Activated CD8-positive, alpha-beta T cell treated with anti-CD3 and anti-CD28 coated beads, Interleukin-2, amount 10 ng/mL, durations not matched to agents 7 days and 5 days (primary cell): ENCODE measurements around the gene GPATCH8. TPM values are rescaled to one million over a fixed set of nuclear protein-coding genes. Genes with fewer than 3 reads are reported as not detected.
A peak's percentile ranks its signal among the peaks of the same experiment; 100 is the strongest.
"Not testable (repeated sequence)": the region's sequence is repeated elsewhere in the genome, so short reads cannot be mapped to it uniquely, and the experiment has no call there.

Source experiments
- ATAC-seq: fragments of 150-1000 bp; cut with Tn5 transposase; one replicate; pipeline ENCODE4 v1.10.0; 2021; ENCODE audit warnings: moderate library complexity
- CTCF ChIA-PET: fragments of 350-600 bp; sonication (Branson Sonifier 250); formaldehyde crosslinking; loops from one replicate; lab custom pipeline; 2021; ENCODE audit warnings: antibody characterized with exemption; lab: Charles Lee
- POLR2A ChIA-PET: fragments of 350-600 bp; sonication (Branson Sonifier 250); formaldehyde crosslinking; loops from one replicate; lab custom pipeline; 2021; ENCODE audit warnings: antibody characterized with exemption; lab: Charles Lee
- DNase-seq: peaks from one replicate; pipeline ENCODE4 v3.0.0-alpha.2; 2020
- H3K27ac Mint-ChIP-seq: one replicate; pipeline ENCODE4 v1.8.0; 2021; ENCODE audit warnings: mild to moderate bottlenecking, mixed read lengths
- H3K27me3 Mint-ChIP-seq: one replicate; pipeline ENCODE4 v1.8.0; 2021; ENCODE audit warnings: low read depth, mixed read lengths
- H3K36me3 Mint-ChIP-seq: one replicate; pipeline ENCODE4 v1.8.0; 2021; ENCODE audit warnings: low read depth, mixed read lengths
- H3K4me1 Mint-ChIP-seq: one replicate; pipeline ENCODE4 v1.8.0; 2021; ENCODE audit warnings: low read depth, mixed read lengths
- H3K4me3 Mint-ChIP-seq: one replicate; pipeline ENCODE4 v1.8.0; 2021; ENCODE audit warnings: mild to moderate bottlenecking, mixed read lengths
- H3K9me3 Mint-ChIP-seq: one replicate; pipeline ENCODE4 v1.8.0; 2022; ENCODE audit warnings: mixed read lengths; ENCODE audit not compliant: insufficient read depth
- total RNA-seq, 2 experiments: library from RNA; stranded (reverse); gene quantifications; one replicate each; pipeline ENCODE4 v1.2.3, GENCODE V29; 2021

The GPATCH8 gene
- total RNA-seq, 2 experiments from 2014 or later: 45.7 to 45.8 TPM

GRCh38 chr17:44365051-44365450, 138.2 kb downstream of the GPATCH8 start:
- ATAC-seq, POLR2A ChIA-PET, H3K36me3 Mint-ChIP-seq, H3K27ac Mint-ChIP-seq, H3K9me3 Mint-ChIP-seq, DNase-seq: not testable (repeated sequence)
- Mint-ChIP-seq H3K4me3 (peak overlapping the region; percentile 34), H3K4me1 (peaks cover 12% of the 10 kb centered on the region), H3K27me3 (peaks cover 43% of the 10 kb centered on the region)
- CTCF ChIA-PET: interaction anchor here (1.1 to 3.5 kb wide), 3 partner anchors 11 to 34 kb away, joined by 3 to 29 read pairs (median 3); no protein-coding TSS in a partner anchor

- peaks cover 40% of the 10 kb centered on the region for H3K27me3 Mint-ChIP-seq
- H3K36me3 Mint-ChIP-seq: no peaks in the 10 kb centered on the region
- H3K4me3 Mint-ChIP-seq: peak within 1 kb of the TSS; percentile 73
- peaks cover 4% of the 10 kb centered on the region for H3K4me1 Mint-ChIP-seq
- CTCF ChIA-PET: interaction anchor here (0.7 to 3.5 kb wide), 22 partner anchors 8 to 420 kb away, joined by 3 to 29 read pairs (median 5); partner anchors contain the start of gene GRN
- H3K9me3 Mint-ChIP-seq: no peaks in the 10 kb centered on the region
- ATAC-seq (peak; percentile 93), DNase-seq (peak; percentile 70)
- POLR2A ChIA-PET: interaction anchor here (0.7 kb wide), 1 partner anchor 12 kb away, joined by 3 read pairs; no protein-coding TSS in a partner anchor
- no peak within 1 kb of the TSS for H3K27ac Mint-ChIP-seq
Observed at GRCh38 chr17:44363613-44364159, 139.5 kb downstream of the GPATCH8 start, which contains the start of gene FAM171A2. FAM171A2 (minus strand) TSS chr17:44363853; CDS start chr17:44363714, 139 bp downstream.

GRCh38 chr17:44362949-44363612, 140.1 kb downstream of the GPATCH8 start:
- H3K36me3 Mint-ChIP-seq: no peaks in the 10 kb centered on the region
- ATAC-seq: peak; percentile 50
- H3K27ac Mint-ChIP-seq: no peak overlapping the region
- CTCF ChIA-PET: interaction anchor here (0.7 to 3.5 kb wide), 22 partner anchors 8 to 419 kb away, joined by 3 to 29 read pairs (median 5); partner anchors contain the start of gene GRN
- H3K9me3 Mint-ChIP-seq: no peaks in the 10 kb centered on the region
- POLR2A ChIA-PET: interaction anchor here (0.7 to 1.1 kb wide), 2 partner anchors 8 to 12 kb away, joined by 3 read pairs; no protein-coding TSS in a partner anchor
- H3K4me3 Mint-ChIP-seq: peak overlapping the region; percentile 67
- peaks cover 4% of the 10 kb centered on the region for H3K4me1 Mint-ChIP-seq
- H3K27me3 Mint-ChIP-seq: peaks cover 40% of the 10 kb centered on the region
- no peak for DNase-seq

- peaks cover 4% of the 10 kb centered on the region for H3K4me1 Mint-ChIP-seq
- ChIA-PET POLR2A (interaction anchor here (1.1 kb wide), 1 partner anchor 9 kb away, joined by 3 read pairs; no protein-coding TSS in a partner anchor), CTCF (interaction anchor here (0.8 to 3.5 kb wide), 11 partner anchors 9 to 161 kb away, joined by 4 to 29 read pairs (median 7); partner anchors contain the start of gene GRN)
- DNase-seq (no peak), ATAC-seq (no peak)
- no peak overlapping the region for H3K27ac Mint-ChIP-seq
- no peak overlapping the region for H3K4me3 Mint-ChIP-seq
- H3K36me3 Mint-ChIP-seq: no peaks in the 10 kb centered on the region
- H3K9me3 Mint-ChIP-seq: no peaks in the 10 kb centered on the region
- peaks cover 36% of the 10 kb centered on the region for H3K27me3 Mint-ChIP-seq
Observed at GRCh38 chr17:44362459-44362948, 140.7 kb downstream of the GPATCH8 start.

- peaks cover 30% of the 10 kb centered on the region for H3K27me3 Mint-ChIP-seq
- ChIA-PET CTCF (interaction anchor here (0.9 to 3.5 kb wide), 5 partner anchors 8 to 162 kb away, joined by 5 to 29 read pairs (median 15); no protein-coding TSS in a partner anchor), POLR2A (no interaction called here)
- H3K27ac Mint-ChIP-seq: no peak overlapping the region
- no peak for ATAC-seq
- H3K9me3 Mint-ChIP-seq: no peaks in the 10 kb centered on the region
- peaks cover 4% of the 10 kb centered on the region for H3K4me1 Mint-ChIP-seq
- H3K36me3 Mint-ChIP-seq: no peaks in the 10 kb centered on the region
- DNase-seq: no peak
- H3K4me3 Mint-ChIP-seq: no peak overlapping the region
Observed at GRCh38 chr17:44361292-44362260, 141.6 kb downstream of the GPATCH8 start.

- Mint-ChIP-seq H3K9me3 (no peaks in the 10 kb centered on the region), H3K27me3 (peaks cover 26% of the 10 kb centered on the region), H3K27ac (no peak overlapping the region), H3K4me1 (peaks cover 4% of the 10 kb centered on the region), H3K36me3 (no peaks in the 10 kb centered on the region), H3K4me3 (no peak overlapping the region)
- DNase-seq: no peak
- ChIA-PET POLR2A (no interaction called here), CTCF (interaction anchor here (1.1 to 2.2 kb wide), 3 partner anchors 9 to 163 kb away, joined by 3 to 8 read pairs (median 4); no protein-coding TSS in a partner anchor)
- ATAC-seq: no peak
Observed at GRCh38 chr17:44360826-44361225, 142.4 kb downstream of the GPATCH8 start.

GRCh38 chr17:44360144-44360533, 143.1 kb downstream of the GPATCH8 start:
- no peak for DNase-seq
- H3K9me3 Mint-ChIP-seq: no peaks in the 10 kb centered on the region
- H3K27me3 Mint-ChIP-seq: peaks cover 26% of the 10 kb centered on the region
- no peaks in the 10 kb centered on the region for H3K36me3 Mint-ChIP-seq
- peaks cover 4% of the 10 kb centered on the region for H3K4me1 Mint-ChIP-seq
- H3K4me3 Mint-ChIP-seq: no peak overlapping the region
- ChIA-PET CTCF (interaction anchor here (1.0 to 4.8 kb wide), 5 partner anchors 9 to 163 kb away, joined by 3 to 16 read pairs (median 4); partner anchors contain the start of gene GRN), POLR2A (no interaction called here)
- no peak for ATAC-seq
- no peak overlapping the region for H3K27ac Mint-ChIP-seq

GRCh38 chr17:44359458-44360143, 143.6 kb downstream of the GPATCH8 start:
- CTCF ChIA-PET: interaction anchor here (1.0 to 4.8 kb wide), 6 partner anchors 9 to 164 kb away, joined by 3 to 16 read pairs (median 4); partner anchors contain the start of gene GRN
- POLR2A ChIA-PET: no interaction called here
- peaks cover 26% of the 10 kb centered on the region for H3K27me3 Mint-ChIP-seq
- no peaks in the 10 kb centered on the region for H3K36me3 Mint-ChIP-seq
- H3K4me3 Mint-ChIP-seq: no peak overlapping the region
- ATAC-seq (no peak), DNase-seq (no peak)
- no peaks in the 10 kb centered on the region for H3K9me3 Mint-ChIP-seq
- H3K4me1 Mint-ChIP-seq: peaks cover 4% of the 10 kb centered on the region
- no peak overlapping the region for H3K27ac Mint-ChIP-seq

GRCh38 chr17:44359006-44359405, 144.2 kb downstream of the GPATCH8 start:
- H3K4me1 Mint-ChIP-seq: peaks cover 5% of the 10 kb centered on the region
- DNase-seq (no peak), ATAC-seq (no peak)
- H3K9me3 Mint-ChIP-seq: no peaks in the 10 kb centered on the region
- no peak overlapping the region for H3K4me3 Mint-ChIP-seq
- no peaks in the 10 kb centered on the region for H3K36me3 Mint-ChIP-seq
- no peak overlapping the region for H3K27ac Mint-ChIP-seq
- ChIA-PET CTCF (interaction anchor here (0.6 to 4.8 kb wide), 4 partner anchors 13 to 164 kb away, joined by 3 to 16 read pairs (median 3); partner anchors contain the start of gene GRN), POLR2A (no interaction called here)
- H3K27me3 Mint-ChIP-seq: peaks cover 26% of the 10 kb centered on the region

- DNase-seq: no peak
- Mint-ChIP-seq H3K4me1 (peaks cover 1% of the 10 kb centered on the region), H3K9me3 (no peaks in the 10 kb centered on the region), H3K4me3 (no peak overlapping the region), H3K27ac (no peak overlapping the region), H3K27me3 (peaks cover 26% of the 10 kb centered on the region), H3K36me3 (peaks cover under 1% of the 10 kb centered on the region)
- no peak for ATAC-seq
- ChIA-PET POLR2A (no interaction called here), CTCF (interaction anchor here (0.6 to 4.8 kb wide), 6 partner anchors 12 to 173 kb away, joined by 3 to 16 read pairs (median 4); partner anchors contain the start of gene GRN)
Observed at GRCh38 chr17:44358066-44358465, 145.1 kb downstream of the GPATCH8 start.
